HCT116 (cell line): ENCODE measurements around the gene FNDC8.

Experiments used
- EZH2phosphoT487 ChIP-seq: fragments of 200-600 bp; IDR thresholded peaks from 2 replicates; pipeline ENCODE4 v1.6.1; 2018; ENCODE audit warnings: antibody characterized with exemption, borderline replicate concordance
- POLR2A ChIP-seq: IDR thresholded peaks from 2 replicates; pipeline ENCODE4 v1.7.0; 2011; ENCODE audit warnings: borderline replicate concordance; ENCODE audit not compliant: insufficient read depth, insufficient read length; ENCODE audit errors: extremely low read depth
- RAD21 ChIP-seq: IDR thresholded peaks from 2 replicates; pipeline ENCODE4 v1.6.1; 2012; ENCODE audit warnings: low read depth, mild to moderate bottlenecking
- ZNF274 ChIP-seq: fragments of 200-500 bp; sonication (Bioruptor generic); IDR thresholded peaks from 2 replicates; pipeline ENCODE4 v1.6.1; 2014; ENCODE audit warnings: mild to moderate bottlenecking, low read depth, low read length, inconsistent platforms
- TF ChIP-seq, protein P1 (sequence below), 3 experiments: fragments of 200-600 bp in 1 of 3; sonication (generic) in 1 of 3; IDR thresholded peaks in 2 of 3; conservative IDR thresholded peaks in 1 of 3; 2 replicates each; pipeline ENCODE4 v1.5.1; 2012 to 2017; ENCODE audit warnings: low read depth in 2 of 3, low read length in 2 of 3, antibody characterized with exemption in 1 of 3, borderline replicate concordance in 1 of 3, control low read depth in 1 of 3, mild to moderate bottlenecking in 1 of 3, mixed read lengths in 1 of 3, mixed run types in 1 of 3, moderate library complexity in 1 of 3; ENCODE audit not compliant: insufficient read depth in 1 of 3
- TF ChIP-seq, protein P2 (sequence below): IDR thresholded peaks from 2 replicates; pipeline ENCODE4 v1.6.1; 2012

DNA sequence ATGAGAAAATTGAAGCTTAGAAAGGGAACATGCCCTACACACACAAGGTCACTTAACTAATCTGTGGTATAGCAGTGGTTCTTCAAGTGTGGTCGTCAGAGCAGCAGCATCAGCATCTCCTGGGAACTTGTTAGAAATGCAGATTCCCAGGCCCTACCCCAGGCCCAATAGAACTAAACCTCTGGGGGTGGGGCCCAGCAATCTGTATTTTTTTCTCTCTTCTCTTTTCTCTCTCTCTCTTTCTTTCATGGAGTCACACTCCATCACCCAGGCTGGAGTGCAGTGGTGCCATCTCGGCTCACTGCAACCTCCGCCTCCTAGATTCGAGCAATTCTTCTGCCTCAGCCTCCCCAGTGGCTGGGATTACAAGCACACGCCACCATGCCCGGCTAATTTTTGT is 16.8 kb downstream of the FNDC8 start:
- TF ChIP-seq, protein P1, sequence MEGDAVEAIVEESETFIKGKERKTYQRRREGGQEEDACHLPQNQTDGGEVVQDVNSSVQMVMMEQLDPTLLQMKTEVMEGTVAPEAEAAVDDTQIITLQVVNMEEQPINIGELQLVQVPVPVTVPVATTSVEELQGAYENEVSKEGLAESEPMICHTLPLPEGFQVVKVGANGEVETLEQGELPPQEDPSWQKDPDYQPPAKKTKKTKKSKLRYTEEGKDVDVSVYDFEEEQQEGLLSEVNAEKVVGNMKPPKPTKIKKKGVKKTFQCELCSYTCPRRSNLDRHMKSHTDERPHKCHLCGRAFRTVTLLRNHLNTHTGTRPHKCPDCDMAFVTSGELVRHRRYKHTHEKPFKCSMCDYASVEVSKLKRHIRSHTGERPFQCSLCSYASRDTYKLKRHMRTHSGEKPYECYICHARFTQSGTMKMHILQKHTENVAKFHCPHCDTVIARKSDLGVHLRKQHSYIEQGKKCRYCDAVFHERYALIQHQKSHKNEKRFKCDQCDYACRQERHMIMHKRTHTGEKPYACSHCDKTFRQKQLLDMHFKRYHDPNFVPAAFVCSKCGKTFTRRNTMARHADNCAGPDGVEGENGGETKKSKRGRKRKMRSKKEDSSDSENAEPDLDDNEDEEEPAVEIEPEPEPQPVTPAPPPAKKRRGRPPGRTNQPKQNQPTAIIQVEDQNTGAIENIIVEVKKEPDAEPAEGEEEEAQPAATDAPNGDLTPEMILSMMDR (IDR thresholded peaks at IDR 0.05 in 2 of 3, conservative IDR thresholded peaks at IDR 0.05 in 1 of 3; ENCODE audit: borderline replicate concordance in 1 of 3, insufficient read depth in 1 of 3, low read depth in 2 of 3, low read length in 2 of 3) = no peak
- TF ChIP-seq ZNF274 = no peak
- TF ChIP-seq POLR2A = no peak
- TF ChIP-seq RAD21 = no peak
- no peak for TF ChIP-seq EZH2phosphoT487
- TF ChIP-seq, protein P2, sequence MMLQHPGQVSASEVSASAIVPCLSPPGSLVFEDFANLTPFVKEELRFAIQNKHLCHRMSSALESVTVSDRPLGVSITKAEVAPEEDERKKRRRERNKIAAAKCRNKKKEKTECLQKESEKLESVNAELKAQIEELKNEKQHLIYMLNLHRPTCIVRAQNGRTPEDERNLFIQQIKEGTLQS = no peak
